Prostate gland (tissue), 2 donors: Measurements from ENCODE around the gene XPOT. TPM values are rescaled to one million over a fixed set of nuclear protein-coding genes. Genes with fewer than 3 reads are reported as not detected.

Experiments
- DNase-seq: peaks from one replicate; pipeline ENCODE4 v3.0.0-alpha.2; 2019; ENCODE audit warnings: low spot score
- H3K27ac ChIP-seq, 2 donors: fragments of 200-600 bp; sonication (generic); 2 replicates each; pipeline ENCODE4 v1.5.1; 2017 to 2019
- H3K27me3 ChIP-seq: fragments of 200-600 bp; sonication (generic); replicated peaks from 2 replicates; pipeline ENCODE4 v1.5.1; 2019; ENCODE audit not compliant: insufficient read depth
- H3K36me3 ChIP-seq, 2 donors: fragments of 200-600 bp; sonication (generic); 1 replicate in 1 of 2; 2 replicates in 1 of 2; pipeline versions ENCODE4 v1.5.1 to v1.8.1; 2017 to 2019
- H3K4me1 ChIP-seq: fragments of 200-600 bp; sonication (generic); replicated peaks from 2 replicates; pipeline ENCODE4 v1.5.1; 2019
- H3K4me3 ChIP-seq, 2 donors: fragments of 200-600 bp; sonication (generic); 2 replicates each; pipeline ENCODE4 v1.5.1; 2017 to 2019
- H3K9me3 ChIP-seq: fragments of 200-600 bp; sonication (generic); 2 replicates; pipeline ENCODE4 v1.5.1; 2017
- CTCF ChIP-seq, 4 experiments: fragments of 200-600 bp in 2 of 4; fragments of 450-650 bp in 2 of 4; sonication (generic) in 2 of 4; IDR thresholded peaks; 1 replicate in 3 of 4; 2 replicates in 1 of 4; pipeline ENCODE4 v1.5.1; 2016 to 2019; ENCODE audit warnings: antibody characterized with exemption in 4 of 4, mild to moderate bottlenecking in 2 of 4, moderate library complexity in 2 of 4
- POLR2A ChIP-seq: fragments of 450-650 bp; IDR thresholded peaks from one replicate; pipeline ENCODE4 v1.6.1; 2016; ENCODE audit warnings: antibody characterized with exemption, mild to moderate bottlenecking
- POLR2AphosphoS5 ChIP-seq: sonication (generic); formaldehyde crosslinking; IDR thresholded peaks from one replicate; pipeline ENCODE4 v1.6.1; 2017; ENCODE audit warnings: antibody characterized with exemption
- WGBS: methylation state at CpG from one replicate; pipeline ENCODE4 v1.1.5; 2018; 5-methylcytosine and 5-hydroxymethylcytosine counted together
- intact Hi-C: fragments of 100-400 bp; cut with DNase I; formaldehyde crosslinking; loops from one replicate; pipeline ENCODE4 v1.14.2; 2022
- total RNA-seq, 2 donors: library from RNA; depleted of rRNA; stranded (reverse); fragments of >200 nt; gene quantifications; one replicate each; pipeline ENCODE4 v1.1.0, GENCODE V29; 2016

Gene XPOT
- total RNA-seq, 2 donors from 2014 or later: 30.4 to 36.8 TPM

GRCh38 chr12:64450711-64451486 lies 46.7 kb downstream of the XPOT start:
- Histone ChIP-seq H3K27ac (peak overlapping the region; percentile 95 to 96), H3K36me3 (no peaks in the 10 kb centered on the region), H3K9me3 (no peaks in the 10 kb centered on the region), H3K4me1 (peaks cover 8% of the 10 kb centered on the region), H3K27me3 (no peaks in the 10 kb centered on the region), H3K4me3 (peak overlapping the region in 1 of 2 donors; percentile 89)
- TF ChIP-seq POLR2A: no peak
- TF ChIP-seq CTCF (IDR thresholded peaks at IDR 0.05): no peak
- intact Hi-C loops: no loop called here
- no peak for DNase-seq
- WGBS: 23% methylated on average over 8 of the region's 8 CpGs

GRCh38 chr12:64451687-64452558 lies 47.7 kb downstream of the XPOT start, which contains the start of gene TBK1:
TSS of gene TBK1 (plus strand) at chr12:64452120. CDS start at chr12:64455871, 3,751 bp downstream.
- DNase-seq: peak; percentile 90
- Histone ChIP-seq H3K4me1 (peaks cover 8% of the 10 kb centered on the region), H3K4me3 (peak within 1 kb of the TSS; percentile 89 to 94), H3K9me3 (no peaks in the 10 kb centered on the region), H3K36me3 (no peaks in the 10 kb centered on the region), H3K27ac (peak within 1 kb of the TSS; percentile 95 to 96), H3K27me3 (no peaks in the 10 kb centered on the region)
- WGBS: under 1% methylated on average over 67 of the region's 94 CpGs
- TF ChIP-seq POLR2A (peak; percentile 86), CTCF (IDR thresholded peaks at IDR 0.05) (peak in 3 of 4 experiments; percentile 28 to 34 (median 29)), POLR2AphosphoS5 (peak; percentile 78)
- intact Hi-C loops: no loop called here

- Histone ChIP-seq H3K36me3 (no peaks in the 10 kb centered on the region), H3K27me3 (no peaks in the 10 kb centered on the region), H3K9me3 (no peaks in the 10 kb centered on the region), H3K4me1 (peaks cover 5% of the 10 kb centered on the region), H3K4me3 (peak overlapping the region; percentile 89 to 94), H3K27ac (peak overlapping the region; percentile 95 to 96)
- TF ChIP-seq POLR2AphosphoS5: peak; percentile 69
- TF ChIP-seq CTCF (IDR thresholded peaks at IDR 0.05): no peak
- peak; percentile 62 for DNase-seq
- intact Hi-C loops: no loop called here
- WGBS: under 1% methylated on average over 16 of the region's 16 CpGs
Observed at GRCh38 chr12:64452559-64453329, 48.6 kb downstream of the XPOT start.

- WGBS: 78% methylated on average over 1 of the region's 1 CpG
- intact Hi-C loops: no loop called here
- peaks cover 4% of the 10 kb centered on the region for H3K4me1 ChIP-seq
Observed at GRCh38 chr12:64455506-64455905, 51.3 kb downstream of the XPOT start.

More at GRCh38 chr12:64455506-64455905, 51.3 kb downstream of the XPOT start:
- H3K4me3 ChIP-seq: no peak overlapping the region
- TF ChIP-seq POLR2A: no peak
- no peak for TF ChIP-seq POLR2AphosphoS5
- TF ChIP-seq CTCF (IDR thresholded peaks at IDR 0.05): no peak
- no peak for DNase-seq
- no peaks in the 10 kb centered on the region for H3K9me3 ChIP-seq
- H3K27ac ChIP-seq: no peak overlapping the region
- H3K27me3 ChIP-seq: no peaks in the 10 kb centered on the region
- no peaks in the 10 kb centered on the region for H3K36me3 ChIP-seq
